Peyer's patch (tissue), 4 donors: ENCODE results near the gene ITLN1. TPM values are rescaled to one million over a fixed set of nuclear protein-coding genes. Genes with fewer than 3 reads are reported as not detected.

ENCODE experiments used
- DNase-seq, 3 donors: peaks; one replicate each; pipeline ENCODE4 v3.0.0-alpha.2; 2017 to 2019
- H3K27ac ChIP-seq, 4 donors: fragments of 200-600 bp; sonication (generic); one replicate each; pipeline ENCODE4 v1.5.1; 2016 to 2019
- H3K27me3 ChIP-seq, 2 donors: fragments of 200-600 bp; sonication (generic); one replicate each; pipeline ENCODE4 v1.5.1; 2019
- H3K36me3 ChIP-seq, 3 donors: fragments of 200-600 bp; sonication (generic); one replicate each; pipeline ENCODE4 v1.5.1; 2016 to 2019
- H3K4me1 ChIP-seq, 4 donors: fragments of 200-600 bp; sonication (generic); one replicate each; pipeline ENCODE4 v1.5.1; 2016 to 2019
- H3K4me3 ChIP-seq, 4 donors: fragments of 200-600 bp; sonication (generic); 1 replicate in 3 of 4; 2 replicates in 1 of 4; pipeline ENCODE4 v1.5.1; 2016 to 2019; ENCODE audit warnings: mild to moderate bottlenecking in 1 of 4
- H3K9me3 ChIP-seq, 4 donors: fragments of 200-600 bp; sonication (generic); one replicate each; pipeline ENCODE4 v1.5.1; 2016 to 2019; ENCODE audit warnings: mild to moderate bottlenecking in 1 of 4
- CTCF ChIP-seq, 6 experiments: fragments of 450-650 bp in 4 of 6; fragments of 200-600 bp in 2 of 6; sonication (generic) in 1 of 6; IDR thresholded peaks; one replicate each; pipeline ENCODE4 v1.5.1; 2017 to 2019; ENCODE audit warnings: antibody characterized with exemption in 6 of 6, mild to moderate bottlenecking in 3 of 6, moderate library complexity in 1 of 6
- POLR2A ChIP-seq, 2 donors: fragments of 450-650 bp; IDR thresholded peaks; one replicate each; pipeline ENCODE4 v1.5.1; 2017; ENCODE audit warnings: antibody characterized with exemption in 2 of 2, mild to moderate bottlenecking in 2 of 2, moderate library complexity in 2 of 2
- total RNA-seq, 4 donors: library from RNA; depleted of rRNA; stranded (reverse); fragments of >200 nt; gene quantifications; one replicate each; pipeline ENCODE4 v1.1.0, GENCODE V29; 2016

The ITLN1 gene
- total RNA-seq, 4 donors from 2014 or later: 14.4 to 45.0 (median 24.5) TPM

GRCh38 chr1:160866695-160867260 is 18.2 kb downstream of the ITLN1 start:
- Histone ChIP-seq H3K9me3 (no peaks in the 10 kb centered on the region), H3K27me3 (no peaks in the 10 kb centered on the region), H3K4me3 (no peak overlapping the region), H3K27ac (peak overlapping the region in 1 of 4 donors; percentile 22), H3K4me1 (peaks cover 0 to 4% (median 0%) of the 10 kb centered on the region in 4 donors), H3K36me3 (no peaks in the 10 kb centered on the region)
- no peak for TF ChIP-seq POLR2A (IDR thresholded peaks at IDR 0.05)
- TF ChIP-seq CTCF (IDR thresholded peaks at IDR 0.05): no peak
- DNase-seq: no peak

- DNase-seq: peak in 1 of 3 donors; percentile 63
- no peaks in the 10 kb centered on the region for H3K27me3 ChIP-seq
- H3K9me3 ChIP-seq: no peaks in the 10 kb centered on the region
- peak overlapping the region in 1 of 4 donors; percentile 22 for H3K27ac ChIP-seq
- no peak overlapping the region for H3K4me3 ChIP-seq
- TF ChIP-seq CTCF (IDR thresholded peaks at IDR 0.05) (no peak), POLR2A (IDR thresholded peaks at IDR 0.05) (no peak)
- H3K4me1 ChIP-seq: peaks cover 0 to 4% (median 0%) of the 10 kb centered on the region in 4 donors
- H3K36me3 ChIP-seq: no peaks in the 10 kb centered on the region
These were observed 18.8 kb downstream of the ITLN1 start for GRCh38 chr1:160866001-160866694.

GRCh38 chr1:160865337-160865736 is 19.6 kb downstream of the ITLN1 start:
- Histone ChIP-seq H3K36me3 (no peaks in the 10 kb centered on the region), H3K9me3 (no peaks in the 10 kb centered on the region), H3K4me1 (peaks cover 0 to 5% (median 2%) of the 10 kb centered on the region in 4 donors), H3K4me3 (no peak overlapping the region), H3K27ac (no peak overlapping the region), H3K27me3 (no peaks in the 10 kb centered on the region)
- no peak for TF ChIP-seq CTCF (IDR thresholded peaks at IDR 0.05)
- TF ChIP-seq POLR2A (IDR thresholded peaks at IDR 0.05): no peak
- no peak for DNase-seq

GRCh38 chr1:160864173-160864572 is 20.8 kb downstream of the ITLN1 start:
- H3K27me3 ChIP-seq: no peaks in the 10 kb centered on the region
- H3K27ac ChIP-seq: no peak overlapping the region
- no peak overlapping the region for H3K4me3 ChIP-seq
- H3K36me3 ChIP-seq: no peaks in the 10 kb centered on the region
- no peak for DNase-seq
- H3K9me3 ChIP-seq: no peaks in the 10 kb centered on the region
- H3K4me1 ChIP-seq: peaks cover 0 to 5% (median 2%) of the 10 kb centered on the region in 4 donors
- TF ChIP-seq CTCF (IDR thresholded peaks at IDR 0.05): no peak

- TF ChIP-seq POLR2A (IDR thresholded peaks at IDR 0.05) (no peak), CTCF (IDR thresholded peaks at IDR 0.05) (no peak)
- peaks cover 0 to 9% (median 3%) of the 10 kb centered on the region in 4 donors for H3K4me1 ChIP-seq
- no peak for DNase-seq
- H3K36me3 ChIP-seq: no peaks in the 10 kb centered on the region
- no peak overlapping the region for H3K27ac ChIP-seq
- no peaks in the 10 kb centered on the region for H3K27me3 ChIP-seq
- H3K9me3 ChIP-seq: no peaks in the 10 kb centered on the region
- H3K4me3 ChIP-seq: no peak overlapping the region
These were observed 21.2 kb downstream of the ITLN1 start for GRCh38 chr1:160863774-160864131.
